Spleen (tissue), 11 donors: Measurements from ENCODE around the gene DENND1A. TPM values are rescaled to one million over a fixed set of nuclear protein-coding genes. Genes with fewer than 3 reads are reported as not detected.

Experiments
- DNase-seq: peaks from one replicate; pipeline ENCODE4 v3.0.0-alpha.2; 2020
- H3K27ac ChIP-seq, 8 donors: fragments of 200-600 bp; sonication (generic) in 7 of 8; 1 replicate in 4 of 8; 2 replicates in 4 of 8; pipeline versions ENCODE4 v1.5.0 to v1.8.0; 2016 to 2021; ENCODE audit warnings: inconsistent platforms in 4 of 8, mild to moderate bottlenecking in 4 of 8, moderate library complexity in 1 of 8
- H3K27me3 ChIP-seq, 7 donors: fragments of 200-600 bp; sonication (generic) in 6 of 7; replicated peaks in 1 of 7; 1 replicate in 4 of 7; 2 replicates in 3 of 7; pipeline versions ENCODE4 v1.5.0 to v1.8.0; 2016 to 2021; ENCODE audit warnings: inconsistent platforms in 3 of 7, mild to moderate bottlenecking in 1 of 7
- H3K36me3 ChIP-seq, 6 donors: fragments of 200-600 bp; sonication (generic) in 5 of 6; 1 replicate in 4 of 6; 2 replicates in 2 of 6; pipeline versions ENCODE4 v1.5.0 to v1.8.0; 2016 to 2021; ENCODE audit warnings: inconsistent platforms in 2 of 6
- H3K4me1 ChIP-seq, 6 donors: fragments of 200-600 bp; sonication (generic) in 5 of 6; 1 replicate in 3 of 6; 2 replicates in 3 of 6; pipeline versions ENCODE4 v1.5.0 to v1.8.0; 2016 to 2021; ENCODE audit warnings: inconsistent platforms in 3 of 6
- H3K4me3 ChIP-seq, 8 donors: fragments of 200-600 bp; sonication (generic) in 7 of 8; 1 replicate in 4 of 8; 2 replicates in 4 of 8; pipeline versions ENCODE4 v1.5.0 to v1.8.0; 2016 to 2021; ENCODE audit warnings: inconsistent platforms in 4 of 8, mild to moderate bottlenecking in 4 of 8, moderate library complexity in 2 of 8
- H3K9me3 ChIP-seq, 8 donors: fragments of 200-600 bp; sonication (generic) in 7 of 8; 1 replicate in 4 of 8; 2 replicates in 4 of 8; pipeline versions ENCODE4 v1.5.0 to v1.8.0; 2016 to 2021; ENCODE audit warnings: inconsistent platforms in 4 of 8
- POLR2A ChIP-seq, 3 donors: fragments of 450-650 bp; IDR thresholded peaks; one replicate each; pipeline ENCODE4 v1.5.1; 2017; ENCODE audit warnings: antibody characterized with exemption in 3 of 3, mild to moderate bottlenecking in 1 of 3
- POLR2AphosphoS5 ChIP-seq, 3 donors: sonication (generic); formaldehyde crosslinking; IDR thresholded peaks; one replicate each; pipeline ENCODE4 v1.5.1; 2017; ENCODE audit warnings: antibody characterized with exemption in 3 of 3
- WGBS, 5 donors: extraction: QIAGEN DNeasy Blood & Tissue Kit in 3 of 5; methylation state at CpG; one replicate each; pipeline versions ENCODE4 v1.1.5 to v1.1.7; 2013 to 2018; 5-methylcytosine and 5-hydroxymethylcytosine counted together
- intact Hi-C: fragments of 100-400 bp; cut with DNase I; formaldehyde crosslinking; loops from one replicate; pipeline ENCODE4 v1.15.0; 2023; ENCODE audit warnings: low total_unique reads
- polyA plus RNA-seq, 3 donors: library from polyadenylated mRNA; stranded (reverse); fragments of 200-250 nt; gene quantifications; one replicate each; pipeline ENCODE4 v1.2.1, GENCODE V29; 2013
- total RNA-seq, 7 donors: library from RNA; depleted of rRNA in 3 of 7; stranded (reverse); fragments of >200 nt in 3 of 7; fragmentation: NEBNext Ultra II Directional in 4 of 7; extraction: Animal tissue kit (Norgen Biotek cat#: 25700) in 4 of 7; gene quantifications; one replicate each; pipeline versions ENCODE4 v1.1.0 to v1.2.1, GENCODE V29; 2016 to 2021
- TF ChIP-seq, protein P1 (sequence below), 11 experiments: fragments of 200-600 bp in 7 of 11; fragments of 450-650 bp in 4 of 11; sonication (generic) in 4 of 11; IDR thresholded peaks in 8 of 11; conservative IDR thresholded peaks in 3 of 11; 1 replicate in 7 of 11; 2 replicates in 4 of 11; pipeline versions ENCODE4 v1.4.0 to v1.8.0; 2016 to 2021; ENCODE audit warnings: antibody characterized with exemption in 11 of 11, inconsistent platforms in 4 of 11, mild to moderate bottlenecking in 1 of 11
- donor health status: healthy with polysubstance abuse.
- donor health status: DM: no; HTN: no; CAD: no; lungs with moderate emphysema.
- donor health status: DM: no; HTN: no; CAD: no.
- donor health status: Bipolar disorder and iron deficiency.
- donor health status: healthy.
- donor health status: DM: no; HTN: no; CAD: no.
- donor health status: DM: yes; HTN: yes; CAD: no.

Gene DENND1A
- total and polyA plus RNA-seq, 10 donors: 5.4 to 59.3 (median 48.8) TPM

GRCh38 chr9:123960366-123960765 lies 30.4 kb upstream of the DENND1A start:
- 84 to 90% (median 87%) methylated on average over 5 of the region's 5 CpGs for WGBS, 5 donors
- H3K27me3 ChIP-seq: peaks cover 0 to 29% (median 0%) of the 10 kb centered on the region in 7 donors
- H3K4me1 ChIP-seq: no peaks in the 10 kb centered on the region
- no peak overlapping the region for H3K4me3 ChIP-seq
- DNase-seq: no peak
- no peaks in the 10 kb centered on the region for H3K9me3 ChIP-seq
- H3K27ac ChIP-seq: no peak overlapping the region
- TF ChIP-seq POLR2AphosphoS5 (IDR thresholded peaks at IDR 0.05): no peak
- TF ChIP-seq, protein P1, sequence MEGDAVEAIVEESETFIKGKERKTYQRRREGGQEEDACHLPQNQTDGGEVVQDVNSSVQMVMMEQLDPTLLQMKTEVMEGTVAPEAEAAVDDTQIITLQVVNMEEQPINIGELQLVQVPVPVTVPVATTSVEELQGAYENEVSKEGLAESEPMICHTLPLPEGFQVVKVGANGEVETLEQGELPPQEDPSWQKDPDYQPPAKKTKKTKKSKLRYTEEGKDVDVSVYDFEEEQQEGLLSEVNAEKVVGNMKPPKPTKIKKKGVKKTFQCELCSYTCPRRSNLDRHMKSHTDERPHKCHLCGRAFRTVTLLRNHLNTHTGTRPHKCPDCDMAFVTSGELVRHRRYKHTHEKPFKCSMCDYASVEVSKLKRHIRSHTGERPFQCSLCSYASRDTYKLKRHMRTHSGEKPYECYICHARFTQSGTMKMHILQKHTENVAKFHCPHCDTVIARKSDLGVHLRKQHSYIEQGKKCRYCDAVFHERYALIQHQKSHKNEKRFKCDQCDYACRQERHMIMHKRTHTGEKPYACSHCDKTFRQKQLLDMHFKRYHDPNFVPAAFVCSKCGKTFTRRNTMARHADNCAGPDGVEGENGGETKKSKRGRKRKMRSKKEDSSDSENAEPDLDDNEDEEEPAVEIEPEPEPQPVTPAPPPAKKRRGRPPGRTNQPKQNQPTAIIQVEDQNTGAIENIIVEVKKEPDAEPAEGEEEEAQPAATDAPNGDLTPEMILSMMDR (IDR thresholded peaks at IDR 0.05 in 8 of 11, conservative IDR thresholded peaks at IDR 0.05 in 3 of 11): no peak
- intact Hi-C loops: no loop called here
- no peaks in the 10 kb centered on the region for H3K36me3 ChIP-seq

DNA sequence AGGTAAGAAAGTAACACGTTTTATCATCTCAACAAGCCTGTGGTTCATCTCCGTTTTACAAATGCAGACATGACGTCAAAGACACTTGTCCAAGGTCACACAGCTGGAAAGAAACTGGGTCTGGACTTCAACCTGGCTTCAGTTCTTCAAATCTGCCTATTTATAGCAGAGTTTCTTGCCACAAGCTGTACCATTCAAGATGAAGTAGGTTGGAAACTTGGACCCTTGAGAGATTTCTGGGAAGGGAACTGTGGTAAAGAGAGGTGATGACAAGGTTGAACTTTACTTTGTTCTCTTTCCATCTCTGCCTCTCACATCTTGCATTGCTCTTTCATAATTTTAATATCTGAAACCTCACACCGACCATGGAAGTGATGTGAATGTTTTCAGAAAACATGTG lies 29.9 kb upstream of the DENND1A start:
- Histone ChIP-seq H3K4me1 (peaks cover 0 to 5% (median 0%) of the 10 kb centered on the region in 6 donors), H3K9me3 (no peaks in the 10 kb centered on the region), H3K27ac (no peak overlapping the region), H3K4me3 (no peak overlapping the region), H3K27me3 (peaks cover 0 to 28% (median 0%) of the 10 kb centered on the region in 7 donors), H3K36me3 (no peaks in the 10 kb centered on the region)
- intact Hi-C loops: no loop called here
- 69 to 86% (median 79%) methylated on average over 4 of the region's 4 CpGs for whole genome bisulfite sequencing, 5 donors
- TF ChIP-seq POLR2A (IDR thresholded peaks at IDR 0.05) (no peak), POLR2AphosphoS5 (IDR thresholded peaks at IDR 0.05) (no peak)
- TF ChIP-seq, protein P1 (IDR thresholded peaks at IDR 0.05 in 8 of 11, conservative IDR thresholded peaks at IDR 0.05 in 3 of 11): no peak
- DNase-seq: no peak

GRCh38 chr9:123957731-123958130 lies 27.8 kb upstream of the DENND1A start:
- peaks cover 0 to 18% (median 0%) of the 10 kb centered on the region in 6 donors for H3K4me1 ChIP-seq
- WGBS, 5 donors: 65 to 82% (median 81%) methylated on average over 2 of the region's 2 CpGs
- H3K9me3 ChIP-seq: no peaks in the 10 kb centered on the region
- H3K36me3 ChIP-seq: no peaks in the 10 kb centered on the region
- H3K27ac ChIP-seq: no peak overlapping the region
- no peak for DNase-seq
- intact Hi-C loops: no loop called here
- peaks cover 0 to 28% (median 0%) of the 10 kb centered on the region in 7 donors for H3K27me3 ChIP-seq
- TF ChIP-seq POLR2AphosphoS5 (IDR thresholded peaks at IDR 0.05) (no peak), POLR2A (IDR thresholded peaks at IDR 0.05) (no peak)
- TF ChIP-seq, protein P1 (IDR thresholded peaks at IDR 0.05 in 8 of 11, conservative IDR thresholded peaks at IDR 0.05 in 3 of 11): no peak
- H3K4me3 ChIP-seq: no peak overlapping the region

DNA sequence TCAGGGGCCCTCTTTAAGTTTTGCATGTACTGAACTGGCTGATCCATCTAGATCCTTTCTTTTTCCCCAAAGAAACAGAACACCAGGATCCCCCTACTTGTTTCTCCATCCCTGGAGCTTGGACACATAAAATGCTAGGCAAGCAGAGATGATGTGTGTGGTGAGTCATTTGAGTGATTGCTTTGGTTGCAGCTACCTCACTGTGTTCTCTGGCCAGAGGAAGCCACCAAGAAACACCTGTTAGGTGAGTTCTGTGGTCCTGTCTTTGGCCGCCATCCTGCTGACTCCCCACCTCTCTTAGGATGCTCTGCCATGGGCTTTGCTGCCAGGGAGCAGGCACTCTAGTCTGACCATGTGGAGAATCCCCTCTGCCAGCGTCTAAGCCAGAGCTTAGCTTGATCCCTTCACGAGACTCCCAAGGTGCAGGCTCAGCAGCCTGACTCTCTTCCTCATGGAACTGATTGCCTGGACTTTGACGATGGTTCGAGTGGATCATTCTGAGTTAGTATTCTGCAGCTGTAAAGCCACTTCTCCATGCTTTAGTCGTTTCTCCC lies 27.3 kb upstream of the DENND1A start:
- Histone ChIP-seq H3K4me1 (peaks cover 0 to 18% (median 0%) of the 10 kb centered on the region in 6 donors), H3K27ac (no peak overlapping the region), H3K27me3 (peaks cover 0 to 28% (median 0%) of the 10 kb centered on the region in 7 donors), H3K9me3 (no peaks in the 10 kb centered on the region), H3K4me3 (no peak overlapping the region), H3K36me3 (no peaks in the 10 kb centered on the region)
- 78 to 88% (median 85%) methylated on average over 5 to 6 of the region's 6 CpGs for WGBS, 5 donors
- intact Hi-C loops: no loop called here
- DNase-seq: no peak
- TF ChIP-seq, protein P1 (IDR thresholded peaks at IDR 0.05 in 8 of 11, conservative IDR thresholded peaks at IDR 0.05 in 3 of 11): no peak
- TF ChIP-seq POLR2A (IDR thresholded peaks at IDR 0.05): no peak
- no peak for TF ChIP-seq POLR2AphosphoS5 (IDR thresholded peaks at IDR 0.05)
